Measurements from ENCODE around the gene ATG10.
"Not testable (repeated sequence)": the region's sequence is repeated elsewhere in the genome, so short reads cannot be mapped to it uniquely, and the experiment has no call there.

ATG10 gene

DNA sequence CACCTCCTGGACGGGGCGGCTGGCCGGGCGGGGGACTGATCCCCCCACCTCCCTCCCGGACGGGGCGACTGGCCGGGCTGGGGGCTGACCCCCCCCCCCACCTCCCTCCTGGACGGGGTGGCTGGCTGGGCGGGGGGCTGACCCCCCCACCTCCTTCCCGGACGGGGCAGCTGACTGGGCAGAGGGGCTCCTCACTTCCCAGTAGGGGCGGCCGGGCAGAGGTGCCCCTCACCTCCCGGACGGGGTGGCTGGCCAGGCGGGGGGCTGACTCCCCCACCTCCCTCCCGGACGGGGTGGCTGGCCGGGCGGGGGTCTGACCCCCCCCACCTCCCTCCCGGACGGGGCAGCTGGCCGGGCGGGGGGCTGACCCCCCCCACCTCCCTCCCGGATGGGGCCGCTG lies 11.3 kb downstream of the ATG10 start:
- not testable (repeated sequence) for DNase-seq

GRCh38 chr5:81983563-81983962 lies 11.7 kb downstream of the ATG10 start:
- DNase-seq = not testable (repeated sequence)

DNA sequence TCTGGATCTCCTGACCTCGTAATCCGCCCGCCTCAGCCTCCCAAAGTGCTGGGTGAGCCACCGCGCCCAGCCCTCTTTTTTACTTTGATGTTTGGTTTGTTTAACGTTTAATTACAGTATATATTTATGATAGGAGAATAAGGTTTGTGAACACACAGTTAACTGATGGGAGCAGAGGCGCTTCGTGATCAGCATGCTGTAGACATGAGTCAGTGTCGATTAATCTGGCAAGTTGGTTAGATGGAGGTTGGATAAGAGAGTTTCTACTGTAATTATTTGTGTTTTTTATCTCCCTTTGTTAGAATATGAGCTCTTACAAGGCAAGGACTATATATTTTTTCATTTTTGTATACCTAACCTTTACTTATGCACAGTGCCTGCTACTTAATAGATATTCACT lies 14.3 kb downstream of the ATG10 start:
- DNase-seq = no peak

GRCh38 chr5:81989204-81989603 lies 17.4 kb downstream of the ATG10 start:
- no peak for DNase-seq

DNA sequence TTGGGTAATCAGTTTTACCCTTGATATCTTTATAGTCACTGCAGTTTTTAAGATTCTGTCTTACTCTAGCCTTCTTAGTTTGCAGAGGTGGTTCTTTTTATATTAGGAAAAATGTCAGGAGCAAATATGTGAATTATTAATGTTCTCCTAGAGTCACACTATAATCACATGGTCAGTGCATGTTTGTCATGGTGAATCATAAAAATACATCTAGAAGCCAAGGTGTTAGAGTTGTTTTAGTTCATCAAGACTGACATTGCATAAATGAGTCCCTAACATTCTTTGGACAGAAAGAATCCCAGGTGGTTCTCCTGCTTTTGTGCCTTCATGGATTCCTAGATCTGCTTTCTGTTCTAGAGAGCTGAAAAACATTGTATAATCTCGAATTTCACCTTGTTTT lies 22.9 kb downstream of the ATG10 start:
- no peak for DNase-seq

GRCh38 chr5:81995407-81995806 lies 23.6 kb downstream of the ATG10 start:
- DNase-seq = no peak

DNA sequence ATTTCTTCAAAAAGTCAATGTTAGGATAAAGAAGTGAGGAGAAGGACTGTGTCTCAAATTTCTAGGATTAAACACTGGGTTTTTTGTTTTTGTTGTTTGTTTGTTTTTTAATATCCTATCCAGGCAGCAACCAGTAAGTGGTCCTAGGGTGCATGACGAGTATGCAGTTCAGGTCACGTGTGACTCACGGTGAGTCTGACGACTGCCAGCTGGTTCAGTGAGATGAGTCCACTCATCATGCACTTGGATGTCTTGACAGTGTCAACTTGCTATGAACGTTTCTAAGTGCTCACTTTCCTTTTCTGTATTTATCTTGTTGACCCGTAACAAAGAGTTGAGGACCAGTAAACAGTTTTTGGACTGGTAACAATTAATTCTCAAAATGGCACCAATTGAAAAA lies 32.7 kb downstream of the ATG10 start:
- no peak for DNase-seq

- not testable (repeated sequence) for DNase-seq
These were observed 38.0 kb downstream of the ATG10 start for GRCh38 chr5:82009869-82010268.

DNA sequence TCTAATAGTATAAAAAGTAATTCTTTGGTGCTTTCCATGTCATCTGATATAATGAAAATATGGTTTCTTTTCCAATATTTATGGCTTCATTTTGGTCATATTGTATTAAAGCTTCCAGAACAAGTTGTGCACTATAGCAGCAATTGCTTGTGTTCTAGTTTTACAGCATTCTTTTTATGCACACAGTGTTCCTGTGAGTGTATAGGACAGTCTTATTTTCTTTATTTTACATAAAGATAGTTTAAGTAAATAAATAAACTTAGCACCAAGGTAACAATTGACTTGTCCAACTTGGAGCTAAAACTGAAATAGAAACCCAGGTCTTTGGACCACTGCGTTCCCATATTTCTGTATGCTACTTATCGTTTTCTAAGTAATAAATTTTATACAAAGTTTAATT lies 38.9 kb downstream of the ATG10 start:
- no peak for DNase-seq

GRCh38 chr5:82011761-82012160 lies 39.9 kb downstream of the ATG10 start:
- DNase-seq = no peak

GRCh38 chr5:82014644-82015043 lies 42.8 kb downstream of the ATG10 start:
- not testable (repeated sequence) for DNase-seq

- DNase-seq = no peak
These were observed 46.6 kb downstream of the ATG10 start for GRCh38 chr5:82018462-82018861.

DNA sequence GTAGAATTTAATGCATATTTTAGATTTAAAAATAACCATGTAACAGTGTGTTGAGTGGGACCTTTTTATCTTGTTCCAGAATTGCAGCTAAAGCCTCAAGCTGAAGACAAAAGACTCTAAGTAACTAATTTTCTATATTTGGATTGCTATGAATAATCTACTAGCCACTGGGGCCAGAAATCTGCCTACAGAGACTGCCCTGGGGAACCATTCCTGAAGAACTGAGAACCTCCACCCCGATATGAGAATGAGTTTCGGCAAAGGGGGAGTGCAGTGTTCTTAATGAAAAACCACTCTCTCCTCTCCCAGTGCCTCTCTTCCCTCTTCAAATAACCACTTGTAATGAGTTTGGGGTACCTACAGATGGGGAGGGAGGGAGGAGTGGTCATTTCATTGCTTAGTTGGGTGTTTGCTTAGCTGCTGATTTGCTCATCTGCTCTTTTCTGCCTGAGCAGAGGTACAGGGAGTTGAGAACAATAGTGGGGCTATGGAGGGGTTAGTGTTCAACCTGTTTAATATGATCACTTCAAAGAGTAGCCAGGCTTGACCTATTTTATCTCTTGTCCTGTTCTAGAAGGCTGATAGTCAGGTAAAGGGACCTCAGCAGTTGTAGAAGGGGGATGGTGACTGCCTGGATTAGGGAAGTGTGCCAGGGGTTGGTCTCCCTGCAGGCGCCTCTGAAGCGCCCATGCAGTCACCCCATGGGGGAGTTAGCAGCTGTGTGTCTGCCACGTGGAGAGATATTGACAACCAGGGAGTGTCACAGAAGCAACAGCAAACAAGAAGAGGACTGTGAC lies 47.7 kb downstream of the ATG10 start:
- DNase-seq = no peak

GRCh38 chr5:82022499-82022898 lies 50.7 kb downstream of the ATG10 start:
- no peak for DNase-seq

DNA sequence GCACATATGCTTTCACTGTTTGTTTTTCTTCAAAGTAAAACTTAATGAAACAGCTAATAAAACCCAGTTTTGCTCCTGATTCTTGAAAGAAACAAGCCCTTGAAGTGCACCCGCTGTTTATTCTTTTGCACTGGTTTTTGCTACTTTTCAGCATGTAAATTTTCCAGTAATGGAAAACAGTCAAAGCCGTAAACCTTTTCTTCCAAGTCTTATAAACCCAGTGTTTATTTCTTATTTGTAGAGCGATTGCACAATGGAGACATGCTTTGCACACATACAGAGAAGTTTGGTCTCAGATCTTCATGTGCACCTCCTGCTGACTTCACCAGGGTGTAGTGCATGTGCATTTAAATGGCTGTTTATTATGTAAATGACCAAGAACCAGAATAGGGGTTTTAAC lies 51.8 kb downstream of the ATG10 start:
- no peak for DNase-seq

GRCh38 chr5:82031220-82032119 lies 59.6 kb downstream of the ATG10 start:
- no peak for DNase-seq

DNA sequence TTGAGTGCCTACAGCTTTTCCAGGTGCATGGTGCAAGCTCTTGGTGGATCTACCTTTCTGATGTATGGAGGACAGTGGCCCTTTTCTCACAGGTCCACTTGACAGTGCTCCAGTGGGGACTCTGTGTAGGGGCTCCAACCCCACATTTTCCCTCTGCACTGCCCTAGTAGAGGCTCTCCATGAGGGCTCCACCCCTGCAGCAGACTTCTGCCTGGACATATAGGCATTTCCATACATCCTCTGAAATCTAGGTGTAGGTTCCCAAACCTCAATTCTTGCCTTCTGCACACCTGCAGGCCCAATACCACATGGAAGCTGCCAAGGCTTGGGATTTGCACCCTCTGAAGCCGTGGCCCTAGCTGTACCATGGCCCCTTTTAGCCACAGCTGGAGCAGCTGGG lies 71.1 kb downstream of the ATG10 start:
- DNase-seq = not testable (repeated sequence)

DNA sequence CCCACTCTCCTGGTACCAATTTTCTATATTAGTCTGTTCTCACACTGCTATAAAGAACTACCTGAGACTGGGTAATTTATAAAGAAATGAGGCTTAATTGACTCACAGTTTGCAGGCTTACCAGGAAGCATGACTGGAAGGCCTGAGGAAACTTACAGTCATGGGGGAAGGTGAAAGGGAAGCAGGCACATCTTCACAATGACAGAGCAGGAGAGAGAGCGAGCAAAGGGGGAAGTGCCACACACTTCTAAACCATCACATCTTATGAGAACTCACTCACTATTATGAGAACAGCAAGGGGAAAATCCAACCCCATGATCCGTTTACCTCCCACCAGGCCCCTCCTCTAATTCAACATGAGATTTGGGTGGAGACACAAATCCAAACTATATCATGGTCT lies 72.2 kb downstream of the ATG10 start:
- no peak for DNase-seq

GRCh38 chr5:82045554-82046275 lies 73.9 kb downstream of the ATG10 start:
- no peak for DNase-seq

DNA sequence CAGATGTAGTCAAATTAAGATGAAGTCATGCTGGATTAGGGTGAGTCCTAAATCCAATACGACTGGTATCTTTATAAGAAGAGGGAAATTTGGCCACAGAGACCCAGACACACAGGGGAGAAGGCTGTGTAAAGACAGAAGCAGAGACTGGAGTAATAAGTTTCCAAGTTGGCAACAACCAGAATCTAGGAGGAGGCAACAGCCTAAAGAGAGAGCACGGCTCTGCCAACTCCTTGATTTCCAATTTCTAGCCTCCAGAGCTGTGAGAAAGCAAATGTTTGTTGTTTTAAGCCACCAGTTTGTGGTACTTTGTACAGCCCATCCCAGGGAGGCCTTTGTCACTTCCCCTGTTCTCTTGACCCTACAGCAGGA lies 74.4 kb downstream of the ATG10 start:
- no peak for DNase-seq

GRCh38 chr5:82050955-82051354 lies 79.1 kb downstream of the ATG10 start:
- DNase-seq = no peak

DNA sequence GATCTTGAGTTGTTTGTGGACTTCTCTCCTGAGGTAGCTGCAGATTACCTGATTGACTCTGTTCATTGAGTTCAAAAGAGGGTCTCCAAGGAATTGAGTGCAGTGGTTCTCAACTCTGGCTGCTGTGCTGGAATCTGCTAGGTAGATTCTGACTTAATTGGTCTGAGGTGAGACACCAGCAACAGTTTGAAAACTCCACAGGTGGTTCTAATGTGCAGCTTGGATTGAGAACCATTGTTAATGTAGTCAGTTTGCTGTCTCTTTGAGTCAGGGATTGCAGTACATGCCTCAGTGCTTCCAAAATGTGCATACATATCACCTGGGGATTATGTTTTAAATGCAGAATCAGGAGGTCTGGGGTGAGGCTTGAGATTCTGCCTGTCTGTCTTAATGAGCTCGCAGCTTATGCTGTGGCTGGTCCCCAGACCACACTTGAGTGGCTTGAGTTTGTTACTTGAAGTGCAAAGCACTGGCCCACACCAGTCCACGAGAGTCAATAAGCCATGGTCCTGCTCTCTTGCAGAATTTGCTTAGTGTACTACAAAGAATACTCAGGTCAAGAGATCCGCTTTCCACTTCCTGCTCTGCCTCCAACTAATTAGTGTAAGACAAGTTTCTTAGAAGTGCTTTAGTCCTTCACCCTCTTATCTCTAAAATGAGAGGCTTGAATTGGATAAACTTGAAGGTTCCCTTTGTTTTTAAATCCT lies 82.3 kb downstream of the ATG10 start:
- DNase-seq = no peak

DNA sequence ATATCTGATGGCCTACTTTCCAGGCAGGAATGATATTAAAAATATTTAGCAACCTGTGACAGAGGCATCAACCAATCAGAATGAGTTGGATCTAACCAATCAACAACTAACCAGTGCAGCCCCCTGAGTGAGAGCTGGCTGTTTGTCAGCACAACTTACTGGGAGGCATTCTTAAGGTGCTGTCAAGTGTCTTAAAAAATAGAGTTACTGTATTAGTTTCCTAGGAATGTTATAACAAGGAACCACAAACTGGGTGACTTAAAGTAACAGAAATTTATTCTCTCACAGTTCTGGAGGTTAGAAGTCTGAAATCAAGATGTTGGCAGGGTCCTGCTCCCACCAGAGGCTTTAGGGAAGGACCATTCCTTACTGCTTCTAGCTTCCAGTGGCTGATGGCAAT lies 85.2 kb downstream of the ATG10 start:
- DNase-seq = no peak

Data from CD4-positive, alpha-beta T cell treated with Interleukin-4 for 4 hours (primary cell).